WTC11 (cell line): ENCODE results near the gene DLX2. TPM values are rescaled to one million over a fixed set of nuclear protein-coding genes. Genes with fewer than 3 reads are reported as not detected.

Experiments used
- ATAC-seq: fragments of 200-7000 bp; cut with Tn5 transposase; 2 replicates; pipeline ENCODE4 v1.10.0; 2021; ENCODE audit warnings: mild to moderate bottlenecking, moderate library complexity
- CTCF ChIA-PET: fragments of 300-600 bp; sonication (Branson Sonifier 250); formaldehyde crosslinking; loops from one replicate; lab custom pipeline; 2021; ENCODE audit warnings: antibody characterized with exemption; lab: Charles Lee
- POLR2A ChIA-PET: fragments of 350-600 bp; sonication (Branson Sonifier 250); formaldehyde crosslinking; loops from one replicate; lab custom pipeline; 2021; ENCODE audit warnings: antibody characterized with exemption; lab: Charles Lee
- DNase-seq: peaks from one replicate; pipeline ENCODE4 v3.0.0; 2021; ENCODE audit warnings: low spot score
- H3K27ac Mint-ChIP-seq: 2 replicates; pipeline ENCODE4 v1.8.0; 2021; ENCODE audit warnings: mixed read lengths
- H3K27me3 Mint-ChIP-seq: 2 replicates; pipeline ENCODE4 v1.8.0; 2021; ENCODE audit warnings: low read depth, mild to moderate bottlenecking, moderate library complexity, mixed read lengths
- H3K36me3 Mint-ChIP-seq: 2 replicates; pipeline ENCODE4 v1.8.0; 2021; ENCODE audit warnings: mixed read lengths
- H3K4me1 Mint-ChIP-seq: 2 replicates; pipeline ENCODE4 v1.8.0; 2022; ENCODE audit warnings: mixed read lengths
- H3K4me3 Mint-ChIP-seq: 2 replicates; pipeline ENCODE4 v1.8.0; 2021; ENCODE audit warnings: mild to moderate bottlenecking, moderate library complexity, mixed read lengths
- H3K9me3 Mint-ChIP-seq: 2 replicates; pipeline ENCODE4 v1.8.0; 2021; ENCODE audit warnings: mixed read lengths
- ARID4B ChIP-seq: sonication (generic); formaldehyde crosslinking; IDR thresholded peaks from 2 replicates; pipeline ENCODE4 v1.8.0; 2023; ENCODE audit warnings: missing genetic modification reagents, mild to moderate bottlenecking, borderline replicate concordance
- ATF1 ChIP-seq: sonication (generic); formaldehyde crosslinking; IDR thresholded peaks from 2 replicates; pipeline ENCODE4 v1.8.1; 2023; ENCODE audit warnings: mild to moderate bottlenecking, moderate library complexity, missing genetic modification reagents
- ATF2 ChIP-seq: sonication (generic); formaldehyde crosslinking; IDR thresholded peaks from 2 replicates; pipeline ENCODE4 v1.8.1; 2022; ENCODE audit warnings: low read depth, missing genetic modification reagents, borderline replicate concordance
- CTCF ChIP-seq: fragments of 200-600 bp; IDR thresholded peaks from 2 replicates; pipeline ENCODE4 v1.8.0; 2022; ENCODE audit warnings: antibody characterized with exemption
- E2F4 ChIP-seq: sonication (generic); formaldehyde crosslinking; IDR thresholded peaks from 2 replicates; pipeline ENCODE4 v1.8.1; 2022; ENCODE audit warnings: low read depth, mild to moderate bottlenecking, moderate library complexity, missing genetic modification reagents, borderline replicate concordance
- E2F5 ChIP-seq: sonication (generic); formaldehyde crosslinking; IDR thresholded peaks from 2 replicates; pipeline ENCODE4 v1.8.1; 2022; ENCODE audit warnings: mild to moderate bottlenecking, moderate library complexity, missing genetic modification reagents
- JUN ChIP-seq: sonication (generic); formaldehyde crosslinking; IDR thresholded peaks from 2 replicates; pipeline ENCODE4 v1.8.0; 2023; ENCODE audit warnings: mild to moderate bottlenecking, missing genetic modification reagents
- MYBL2 ChIP-seq: sonication (generic); formaldehyde crosslinking; IDR thresholded peaks from 2 replicates; pipeline ENCODE4 v1.8.1; 2023; ENCODE audit warnings: mild to moderate bottlenecking, moderate library complexity, missing genetic modification reagents
- NR3C1 ChIP-seq: sonication (generic); formaldehyde crosslinking; conservative IDR thresholded peaks from 2 replicates; pipeline ENCODE4 v1.8.1; 2023; ENCODE audit warnings: low read depth, mild to moderate bottlenecking, missing genetic modification reagents
- RORB ChIP-seq: fragments of 250-450 bp; sonication (Bioruptor Pico); IDR thresholded peaks from 2 replicates; pipeline ENCODE4 v1.9.0; 2021; ENCODE audit warnings: mild to moderate bottlenecking
- USF1 ChIP-seq: sonication (generic); formaldehyde crosslinking; IDR thresholded peaks from 2 replicates; pipeline ENCODE4 v1.8.0; 2022; ENCODE audit warnings: mild to moderate bottlenecking, missing genetic modification reagents
- ZNF138 ChIP-seq: sonication (generic); formaldehyde crosslinking; conservative IDR thresholded peaks from 2 replicates; pipeline ENCODE4 v1.8.1; 2022; ENCODE audit warnings: mild to moderate bottlenecking, moderate library complexity, missing genetic modification reagents
- ZNF219 ChIP-seq: sonication (generic); formaldehyde crosslinking; IDR thresholded peaks from 2 replicates; pipeline ENCODE4 v1.8.0; 2023; ENCODE audit warnings: missing genetic modification reagents, mild to moderate bottlenecking, borderline replicate concordance
- ZNF671 ChIP-seq: fragments of 250-450 bp; sonication (Bioruptor Pico); IDR thresholded peaks from 2 replicates; pipeline ENCODE4 v1.8.0; 2021; ENCODE audit warnings: mild to moderate bottlenecking
- total RNA-seq: library from RNA; stranded (reverse); gene quantifications from 3 replicates; pipeline ENCODE4 v1.2.3, GENCODE V29; 2021

The DLX2 gene
- total RNA-seq, 1 experiment from 2014 or later, result 0.28 TPM

GRCh38 chr2:172058660-172059059 is 44.0 kb downstream of the DLX2 start (continued):
- TF ChIP-seq MYBL2 (CRISPR knock-in tag), result no peak
- TF ChIP-seq ATF1 (CRISPR knock-in tag), result no peak
- no peak for TF ChIP-seq E2F5 (CRISPR knock-in tag)
- no peak for TF ChIP-seq ATF2 (CRISPR knock-in tag)
- TF ChIP-seq USF1 (CRISPR knock-in tag), result no peak
- TF ChIP-seq ZNF138 (CRISPR knock-in tag), result no peak
- TF ChIP-seq CTCF, result no peak

- ATAC-seq, result no peak
- no peaks in the 10 kb centered on the region for H3K9me3 Mint-ChIP-seq
- no peak overlapping the region for H3K27ac Mint-ChIP-seq
- peaks cover 7% of the 10 kb centered on the region; the same call in 1 of the 2 replicates for H3K4me1 Mint-ChIP-seq
- POLR2A ChIA-PET, result no interaction called here
- CTCF ChIA-PET, result interaction anchor here (0.8 kb wide), 1 partner anchor 9 kb away, joined by 3 read pairs; no protein-coding TSS in a partner anchor
- H3K27me3 Mint-ChIP-seq, result no peaks in the 10 kb centered on the region
- H3K36me3 Mint-ChIP-seq, result no peaks in the 10 kb centered on the region
- H3K4me3 Mint-ChIP-seq, result no peak overlapping the region
- no peak for DNase-seq
- no peak for TF ChIP-seq ZNF671
- no peak for TF ChIP-seq ATF2 (CRISPR knock-in tag)
- no peak for TF ChIP-seq USF1 (CRISPR knock-in tag)
Observed at GRCh38 chr2:172056293-172056692, 46.4 kb downstream of the DLX2 start.

- no peaks in the 10 kb centered on the region for H3K36me3 Mint-ChIP-seq
- H3K4me3 Mint-ChIP-seq, result no peak overlapping the region
- TF ChIP-seq ARID4B (CRISPR knock-in tag) (no peak), JUN (no peak), E2F4 (CRISPR knock-in tag) (no peak), NR3C1 (no peak), ZNF219 (CRISPR knock-in tag) (no peak), ATF2 (CRISPR knock-in tag) (no peak), RORB (CRISPR knock-in tag) (no peak)
- TF ChIP-seq, all 79 proteins: peak for 0
- DNase-seq (no peak), ATAC-seq (no peak)
- Mint-ChIP-seq H3K27ac (no peak overlapping the region), H3K27me3 (no peaks in the 10 kb centered on the region), H3K4me1 (peaks cover 7% of the 10 kb centered on the region; the same call in 1 of the 2 replicates), H3K9me3 (no peaks in the 10 kb centered on the region)
- CTCF ChIA-PET, result interaction anchor here (1.1 to 1.2 kb wide), 2 partner anchors 16 to 33 kb away, joined by 3 read pairs; no protein-coding TSS in a partner anchor
- POLR2A ChIA-PET, result no interaction called here
Observed at GRCh38 chr2:172053486-172053885, 49.2 kb downstream of the DLX2 start.
